Measurements from ENCODE around the gene CCDC122. TPM values are rescaled to one million over a fixed set of nuclear protein-coding genes. Genes with fewer than 3 reads are reported as not detected.
A peak's percentile ranks its signal among the peaks of the same experiment; 100 is the strongest.

The CCDC122 gene
- total RNA-seq, 3 donors from 2014 or later = 8.0 to 17.1 (median 10.9) TPM

DNA sequence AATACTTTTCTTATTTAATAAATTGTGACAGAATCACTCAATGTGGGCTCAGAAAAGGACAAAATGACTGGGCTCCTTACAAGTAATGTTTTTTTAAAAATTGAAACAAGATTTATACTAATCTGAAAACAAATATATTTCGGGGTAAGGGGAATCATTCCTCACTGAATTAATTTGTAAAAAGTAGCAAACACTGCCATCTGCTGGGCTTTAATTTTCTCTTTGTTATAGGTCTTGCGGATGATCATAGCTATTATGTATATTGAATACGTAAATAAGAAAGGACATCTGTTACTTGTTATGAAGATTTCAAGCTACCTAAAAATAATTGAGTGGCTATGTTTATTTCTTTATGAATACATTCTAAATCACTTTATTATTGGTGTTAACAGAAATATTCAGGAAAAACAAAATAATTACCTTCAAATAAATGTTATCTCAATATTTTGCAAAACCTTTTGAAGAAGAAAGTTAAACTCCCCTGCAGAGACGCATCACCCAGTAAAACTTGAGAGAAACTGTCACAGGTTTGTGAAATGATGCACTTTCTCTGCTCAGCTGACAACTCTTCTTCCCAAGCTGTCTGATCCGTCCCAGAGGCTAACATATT lies 75.0 kb downstream of the CCDC122 start:
- Histone ChIP-seq H3K4me3 (no peak overlapping the region), H3K4me1 (ENCODE audit: low read depth) (no peaks in the 10 kb centered on the region), H3K9me3 (no peaks in the 10 kb centered on the region), H3K36me3 (ENCODE audit: low read depth) (no peaks in the 10 kb centered on the region)
- ATAC-seq (peak; percentile 39), DNase-seq (peak in 1 of 3 donors; percentile 74)
- TF ChIP-seq CTCF (IDR thresholded peaks at IDR 0.05) = no peak
- intact Hi-C loops (cut with DNase I, micrococcal nuclease) = no loop called here

DNA sequence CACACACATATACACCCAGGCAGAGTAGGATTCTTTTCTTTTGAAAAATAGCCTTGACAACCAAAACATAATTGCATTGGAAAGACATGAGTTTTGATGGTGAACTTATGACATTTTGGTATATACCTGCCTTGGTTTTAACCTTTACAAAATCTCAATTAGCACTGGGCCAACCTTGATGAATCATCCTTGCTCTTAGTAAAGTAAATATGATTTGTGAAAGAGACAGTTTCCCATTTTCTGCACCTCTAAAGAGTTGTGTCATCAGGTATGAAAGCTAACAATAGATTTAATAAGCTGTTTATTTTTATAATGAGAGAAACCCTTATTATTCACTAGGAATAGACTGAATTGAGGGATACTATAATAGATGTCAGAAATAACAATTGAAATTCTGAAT lies 77.0 kb downstream of the CCDC122 start:
- no peak for TF ChIP-seq CTCF (IDR thresholded peaks at IDR 0.05)
- DNase-seq = no peak
- intact Hi-C loops (cut with DNase I, micrococcal nuclease) = no loop called here
- no peak for ATAC-seq
- Histone ChIP-seq H3K9me3 (no peaks in the 10 kb centered on the region), H3K4me1 (ENCODE audit: low read depth) (no peaks in the 10 kb centered on the region), H3K36me3 (ENCODE audit: low read depth) (no peaks in the 10 kb centered on the region), H3K4me3 (no peak overlapping the region)

GRCh38 chr13:43800828-43801227 lies 78.7 kb downstream of the CCDC122 start:
- H3K36me3 ChIP-seq (ENCODE audit: low read depth) = no peaks in the 10 kb centered on the region
- ATAC-seq (no peak), DNase-seq (no peak)
- no peak overlapping the region for H3K4me3 ChIP-seq
- intact Hi-C loops (cut with DNase I, micrococcal nuclease) = no loop called here
- TF ChIP-seq CTCF (IDR thresholded peaks at IDR 0.05) = no peak
- H3K9me3 ChIP-seq = no peaks in the 10 kb centered on the region
- H3K4me1 ChIP-seq (ENCODE audit: low read depth) = no peaks in the 10 kb centered on the region

- intact Hi-C loops (cut with DNase I, micrococcal nuclease) = no loop called here
- DNase-seq (no peak), ATAC-seq (no peak)
- Histone ChIP-seq H3K9me3 (no peaks in the 10 kb centered on the region), H3K4me1 (ENCODE audit: low read depth) (no peaks in the 10 kb centered on the region), H3K4me3 (no peak overlapping the region), H3K36me3 (ENCODE audit: low read depth) (no peaks in the 10 kb centered on the region)
- TF ChIP-seq CTCF (IDR thresholded peaks at IDR 0.05) = no peak
Observed at GRCh38 chr13:43799191-43799590, 80.3 kb downstream of the CCDC122 start.

DNA sequence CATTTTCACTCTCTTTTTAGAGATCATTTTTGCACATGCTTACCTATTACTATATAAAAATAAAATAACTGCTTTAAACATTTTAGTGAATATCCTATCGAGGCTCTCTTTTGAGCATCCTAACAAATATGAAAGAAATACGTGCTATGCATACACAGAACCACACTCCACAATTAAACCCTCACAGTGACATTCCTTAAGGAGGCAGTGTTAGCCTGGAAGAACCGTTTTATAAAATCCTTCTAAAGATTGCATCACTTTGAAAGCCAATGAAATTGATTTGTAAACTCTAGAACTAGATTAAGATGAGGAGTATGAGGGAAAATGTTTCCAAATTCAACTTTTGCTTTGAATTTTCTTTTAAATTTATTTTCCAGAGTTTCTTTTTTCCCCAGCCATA lies 81.7 kb downstream of the CCDC122 start:
- TF ChIP-seq CTCF (IDR thresholded peaks at IDR 0.05) = no peak
- no peaks in the 10 kb centered on the region for H3K9me3 ChIP-seq
- intact Hi-C loops (cut with DNase I, micrococcal nuclease) = no loop called here
- no peaks in the 10 kb centered on the region for H3K4me1 ChIP-seq (ENCODE audit: low read depth)
- ATAC-seq (no peak), DNase-seq (no peak)
- no peaks in the 10 kb centered on the region for H3K36me3 ChIP-seq (ENCODE audit: low read depth)
- H3K4me3 ChIP-seq = no peak overlapping the region

- Histone ChIP-seq H3K36me3 (ENCODE audit: low read depth) (no peaks in the 10 kb centered on the region), H3K4me3 (no peak overlapping the region), H3K9me3 (no peaks in the 10 kb centered on the region), H3K4me1 (ENCODE audit: low read depth) (no peaks in the 10 kb centered on the region)
- DNase-seq (no peak), ATAC-seq (no peak)
- intact Hi-C loops (cut with DNase I, micrococcal nuclease) = no loop called here
- no peak for TF ChIP-seq CTCF (IDR thresholded peaks at IDR 0.05)
Observed at GRCh38 chr13:43797159-43797558, 82.4 kb downstream of the CCDC122 start.

Data from mucosa of descending colon (tissue), 3 donors.